PC-9 (cell line): ENCODE data around the gene NARF. TPM values are rescaled to one million over a fixed set of nuclear protein-coding genes. Genes with fewer than 3 reads are reported as not detected.

Experiments used
- BruUV-seq: library from RNA; stranded (reverse); fragments of 400-500 nt; replicated peaks from 2 replicates; lab custom pipeline; 2021; lab: Mats Ljungman, UMichigan
- CTCF ChIA-PET: fragments of 300-600 bp; sonication (Branson Sonifier 250); formaldehyde crosslinking; loops from one replicate; lab custom pipeline; 2022; ENCODE audit warnings: antibody characterized with exemption; lab: Charles Lee
- POLR2A ChIA-PET: fragments of 300-600 bp; sonication (Branson Sonifier 250); formaldehyde crosslinking; loops from one replicate; lab custom pipeline; 2022; ENCODE audit warnings: antibody characterized with exemption; ENCODE audit not compliant: unreplicated experiment; lab: Charles Lee
- DNase-seq, 2 experiments: peaks; one replicate each; pipeline versions ENCODE4 v3.0.0 to v3.0.0-alpha.2; 2015 to 2022; ENCODE audit warnings: mixed read lengths in 1 of 2
- H2AFZ ChIP-seq: fragments of 200-600 bp; sonication (generic); 2 replicates; pipeline ENCODE4 v1.8.1; 2017; ENCODE audit warnings: antibody characterized with exemption
- H3F3A ChIP-seq: fragments of 200-600 bp; sonication (generic); 2 replicates; pipeline ENCODE4 v1.8.1; 2017; ENCODE audit warnings: antibody characterized with exemption, mild to moderate bottlenecking, low read depth; ENCODE audit not compliant: insufficient read depth
- H3K27ac ChIP-seq: fragments of 200-600 bp; sonication (generic); 2 replicates; pipeline ENCODE4 v1.6.1; 2016; ENCODE audit warnings: mixed run types
- H3K27me3 ChIP-seq: fragments of 200-600 bp; sonication (generic); 2 replicates; pipeline ENCODE4 v1.6.1; 2016; ENCODE audit warnings: low read depth, mixed run types; ENCODE audit not compliant: insufficient read depth
- H3K36me3 ChIP-seq: fragments of 200-600 bp; sonication (generic); 2 replicates; pipeline ENCODE4 v1.6.1; 2016; ENCODE audit warnings: low read depth, mixed run types
- H3K4me1 ChIP-seq: fragments of 200-600 bp; sonication (generic); replicated peaks from 2 replicates; pipeline ENCODE4 v1.6.1; 2016; ENCODE audit warnings: mixed run types; ENCODE audit not compliant: insufficient read depth
- H3K4me2 ChIP-seq: fragments of 200-600 bp; sonication (generic); 2 replicates; pipeline ENCODE4 v1.6.1; 2017; ENCODE audit warnings: mixed run types
- H3K4me3 ChIP-seq: fragments of 200-600 bp; sonication (generic); 2 replicates; pipeline ENCODE4 v1.6.1; 2016; ENCODE audit warnings: mixed run types
- H3K79me2 ChIP-seq: fragments of 200-600 bp; sonication (generic); 2 replicates; pipeline ENCODE4 v1.6.1; 2017; ENCODE audit warnings: low read depth, mixed run types
- H3K9me2 ChIP-seq: fragments of 200-600 bp; sonication (generic); 2 replicates; pipeline ENCODE4 v1.8.1; 2017; ENCODE audit warnings: mild to moderate bottlenecking; ENCODE audit not compliant: insufficient read depth
- H3K9me3 ChIP-seq: fragments of 200-600 bp; sonication (generic); 2 replicates; pipeline ENCODE4 v1.8.1; 2016; ENCODE audit warnings: low read depth; ENCODE audit not compliant: insufficient read depth
- H4K20me1 ChIP-seq: fragments of 200-600 bp; sonication (generic); 2 replicates; pipeline ENCODE4 v1.8.1; 2017; ENCODE audit not compliant: insufficient read depth
- CTCF ChIP-seq: fragments of 200-600 bp; sonication (generic); conservative IDR thresholded peaks from 2 replicates; pipeline ENCODE4 v1.6.1; 2017; ENCODE audit warnings: mixed run types, antibody characterized with exemption, mild to moderate bottlenecking, moderate library complexity
- EZH2 ChIP-seq: fragments of 200-600 bp; sonication (generic); IDR thresholded peaks from 2 replicates; pipeline ENCODE4 v1.8.0; 2017; ENCODE audit warnings: antibody characterized with exemption, low read depth
- intact Hi-C: fragments of 100-400 bp; cut with micrococcal nuclease; formaldehyde crosslinking; loops from one replicate; pipeline ENCODE4 v1.10.0; 2022; ENCODE audit not compliant: unreplicated experiment
- total RNA-seq: library from RNA; stranded (reverse); gene quantifications from 2 replicates; pipeline ENCODE4 v1.2.3, GENCODE V29; 2021

Gene NARF
- total RNA-seq, 1 experiment from 2014 or later, result 57.2 TPM

DNA sequence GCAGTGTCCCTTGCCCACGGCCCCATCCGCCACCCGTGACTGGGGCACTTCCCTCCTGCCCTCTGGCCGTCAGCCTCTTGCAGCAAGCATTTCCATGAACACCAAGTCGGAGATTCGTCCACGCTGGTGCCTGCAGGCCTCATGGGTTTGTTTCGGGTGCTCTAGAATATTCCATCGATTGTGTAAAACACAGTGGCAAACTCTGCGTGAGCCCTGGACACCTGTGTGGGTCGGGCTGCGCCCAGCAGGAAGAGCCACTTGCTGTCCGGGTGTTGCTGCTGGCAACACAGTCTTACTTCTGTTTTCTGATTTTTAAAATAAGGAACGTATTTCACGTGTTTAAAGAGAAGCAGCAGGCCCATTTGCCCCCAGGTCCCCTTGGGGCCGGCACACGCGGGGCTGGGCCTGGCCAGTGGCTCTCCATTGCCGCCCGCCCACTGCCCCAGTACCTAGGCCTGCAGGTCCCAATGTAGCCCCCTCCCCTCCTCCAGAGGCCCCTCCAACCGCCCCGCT lies 18.0 kb upstream of the NARF start:
- CTCF ChIA-PET, result no interaction called here
- Histone ChIP-seq H3K9me2 (no peaks in the 10 kb centered on the region), H2AFZ (no peak overlapping the region), H3K4me3 (no peak overlapping the region), H3K27ac (no peak overlapping the region), H3K4me1 (no peaks in the 10 kb centered on the region), H3K36me3 (no peaks in the 10 kb centered on the region), H3K9me3 (no peaks in the 10 kb centered on the region), H3F3A (no peaks in the 10 kb centered on the region), H4K20me1 (no peaks in the 10 kb centered on the region), H3K4me2 (no peak overlapping the region), H3K27me3 (no peaks in the 10 kb centered on the region), H3K79me2 (no peaks in the 10 kb centered on the region)
- POLR2A ChIA-PET, result no interaction called here
- DNase-seq, result no peak
- BruUV-seq, result no TSS peak
- intact Hi-C loops, result no loop called here
- TF ChIP-seq CTCF, result no peak
- TF ChIP-seq EZH2, result no peak

DNA sequence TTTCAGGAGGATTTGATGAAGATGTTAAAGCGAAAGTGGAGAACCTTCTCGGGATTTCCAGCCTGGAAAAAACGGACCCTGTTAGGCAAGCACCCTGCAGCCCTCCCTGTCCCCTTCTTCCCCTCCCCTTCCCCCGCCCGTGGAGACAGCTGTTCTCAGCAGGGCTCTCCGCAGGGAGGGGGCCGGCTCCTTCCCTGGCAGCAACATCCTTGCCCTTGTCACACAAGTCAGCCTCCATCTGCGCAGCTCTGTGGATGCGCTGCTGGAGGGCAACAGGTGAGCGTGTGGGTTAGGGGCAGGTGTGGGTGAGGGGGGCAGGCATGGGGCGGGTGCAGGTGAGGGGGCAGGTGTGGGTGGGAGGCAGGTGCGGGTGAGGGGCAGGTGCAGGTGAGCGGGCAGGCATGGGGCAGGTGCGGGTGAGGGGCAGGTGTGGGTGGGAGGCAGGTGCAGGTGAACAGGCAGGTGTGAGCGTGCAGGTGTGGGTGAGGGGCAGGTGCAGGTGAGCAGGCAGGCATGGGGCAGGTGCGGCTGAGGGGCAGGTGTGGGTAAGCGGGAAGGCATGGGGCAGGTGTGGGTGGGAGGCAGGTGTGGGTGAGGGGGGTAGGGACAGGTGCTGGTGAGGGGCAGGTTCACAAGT lies 17.4 kb upstream of the NARF start:
- no peak overlapping the region for H3K4me3 ChIP-seq
- H3K4me1 ChIP-seq, result no peaks in the 10 kb centered on the region
- no peaks in the 10 kb centered on the region for H3K79me2 ChIP-seq
- DNase-seq, result no peak
- H3F3A ChIP-seq, result no peaks in the 10 kb centered on the region
- H3K9me3 ChIP-seq, result no peaks in the 10 kb centered on the region
- no peak overlapping the region for H2AFZ ChIP-seq
- TF ChIP-seq CTCF, result no peak
- TF ChIP-seq EZH2, result no peak
- POLR2A ChIA-PET, result no interaction called here
- H3K27me3 ChIP-seq, result no peaks in the 10 kb centered on the region
- CTCF ChIA-PET, result no interaction called here
- no peak overlapping the region for H3K4me2 ChIP-seq
- H3K9me2 ChIP-seq, result no peaks in the 10 kb centered on the region
- H3K36me3 ChIP-seq, result no peaks in the 10 kb centered on the region
- BruUV-seq, result no TSS peak
- H4K20me1 ChIP-seq, result no peaks in the 10 kb centered on the region
- intact Hi-C loops, result no loop called here
- no peak overlapping the region for H3K27ac ChIP-seq

DNA sequence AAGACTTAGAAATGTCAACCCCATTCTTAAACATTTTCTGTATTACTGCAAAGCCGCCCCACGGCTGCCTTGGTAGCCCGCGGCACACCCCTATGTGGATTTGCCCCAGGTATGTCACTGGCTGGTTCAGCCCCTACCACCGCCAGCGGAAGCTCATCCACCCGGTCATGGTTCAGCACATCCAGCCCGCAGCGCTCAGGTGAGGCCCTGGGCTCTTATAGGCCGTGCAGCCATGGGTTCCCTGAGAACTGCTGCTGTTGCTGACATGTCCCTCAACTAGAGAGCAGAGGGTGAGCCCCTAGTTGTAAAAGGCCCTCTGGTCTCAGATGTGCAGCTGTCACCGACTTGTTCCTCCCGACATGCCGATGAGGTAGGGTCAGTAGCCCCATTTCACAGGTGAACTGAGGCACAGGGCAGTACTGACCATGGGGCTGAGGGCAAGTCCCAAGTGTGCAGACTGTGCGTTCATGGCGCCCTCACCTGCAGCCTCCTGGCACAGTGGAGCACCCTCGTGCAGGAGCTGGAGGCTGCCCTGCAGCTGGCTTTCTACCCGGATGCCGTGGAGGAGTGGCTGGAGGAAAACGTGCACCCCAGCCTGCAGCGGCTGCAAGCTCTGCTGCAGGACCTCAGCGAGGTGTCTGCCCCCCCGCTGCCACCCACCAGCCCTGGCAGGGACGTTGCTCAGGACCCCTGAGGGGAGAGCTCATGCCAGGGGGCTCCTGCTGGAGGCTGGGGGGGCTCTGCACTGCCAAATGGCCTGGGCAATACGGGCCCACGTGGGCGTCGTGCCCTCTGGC lies 16.7 kb upstream of the NARF start:
- Histone ChIP-seq H3K4me1 (no peaks in the 10 kb centered on the region), H3K27me3 (no peaks in the 10 kb centered on the region), H3K4me2 (no peak overlapping the region), H3K9me2 (no peaks in the 10 kb centered on the region), H3K27ac (no peak overlapping the region), H3F3A (no peaks in the 10 kb centered on the region), H2AFZ (no peak overlapping the region), H3K79me2 (no peaks in the 10 kb centered on the region), H3K36me3 (no peaks in the 10 kb centered on the region), H3K4me3 (no peak overlapping the region), H3K9me3 (no peaks in the 10 kb centered on the region), H4K20me1 (no peaks in the 10 kb centered on the region)
- CTCF ChIA-PET, result no interaction called here
- BruUV-seq, result no TSS peak
- TF ChIP-seq CTCF, result no peak
- no peak for TF ChIP-seq EZH2
- POLR2A ChIA-PET, result no interaction called here
- intact Hi-C loops, result no loop called here
- DNase-seq, result no peak
